HUES6 (cell line): ENCODE results near the gene CLIC6.

Experiments used
- H3K27ac ChIP-seq: 2 replicates; pipeline ENCODE4 v1.7.0; 2013; ENCODE audit warnings: low read depth, mild to moderate bottlenecking, low read length, inconsistent platforms
- H3K27me3 ChIP-seq: 2 replicates; pipeline ENCODE4 v1.6.1; 2013; ENCODE audit warnings: low read length; ENCODE audit not compliant: control insufficient read depth, insufficient read depth
- H3K36me3 ChIP-seq: 2 replicates; pipeline ENCODE4 v1.6.1; 2013; ENCODE audit warnings: low read length; ENCODE audit not compliant: control insufficient read depth, insufficient read depth
- H3K4me1 ChIP-seq: 2 replicates; pipeline ENCODE4 v1.6.1; 2013; ENCODE audit warnings: low read length; ENCODE audit not compliant: control insufficient read depth, insufficient read depth
- H3K4me3 ChIP-seq: 2 replicates; pipeline ENCODE4 v1.5.1; 2013; ENCODE audit warnings: low read depth, low read length
- H3K9ac ChIP-seq: one replicate; pipeline ENCODE4 v1.6.1; 2013; ENCODE audit warnings: mild to moderate bottlenecking, low read length
- H3K9me3 ChIP-seq: 2 replicates; pipeline ENCODE4 v1.6.1; 2013; ENCODE audit warnings: low read depth, low read length; ENCODE audit not compliant: control insufficient read depth, insufficient read depth

Gene CLIC6

DNA sequence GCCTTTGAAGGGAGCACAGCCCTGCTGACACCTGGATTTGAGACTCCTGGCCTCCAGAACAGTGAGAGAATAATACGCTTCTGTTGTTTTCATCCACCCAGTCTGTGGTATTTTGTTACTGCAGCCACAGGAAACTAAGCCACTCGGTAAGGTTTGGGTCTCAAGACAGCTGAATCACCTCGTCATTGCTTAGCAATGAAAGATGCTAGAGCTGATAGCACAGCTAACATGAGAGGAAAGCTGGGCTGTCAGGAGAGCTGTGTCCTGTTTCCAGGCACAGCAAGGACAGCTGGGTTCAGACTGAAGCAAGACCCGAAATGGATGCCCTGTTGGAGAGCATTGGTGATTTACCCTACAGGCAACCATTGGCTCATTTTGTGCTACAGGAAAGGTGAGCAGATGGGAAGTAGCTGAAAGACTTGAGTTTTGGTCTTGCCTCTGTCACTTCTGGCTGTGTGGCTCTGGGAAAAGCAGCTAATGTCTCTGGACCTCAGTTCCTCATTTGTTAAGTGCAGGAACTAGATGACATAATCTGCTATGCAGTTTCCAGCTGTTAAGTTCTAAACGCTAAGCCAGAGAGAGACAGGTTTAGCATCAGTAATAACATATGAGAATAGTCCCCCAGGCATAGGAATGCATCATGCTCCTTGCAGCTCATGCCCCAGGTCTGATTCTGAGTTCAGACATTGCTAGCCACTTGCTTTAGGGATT lies 58.0 kb downstream of the CLIC6 start:
- H3K4me1 ChIP-seq = 0 out of 2 replicates have a peak, but pooled peaks cover 3% of the 10 kb centered on the region
- no peak overlapping the region for H3K4me3 ChIP-seq
- no peaks in the 10 kb centered on the region for H3K9me3 ChIP-seq
- H3K36me3 ChIP-seq = no peaks in the 10 kb centered on the region
- no peak overlapping the region for H3K9ac ChIP-seq
- no peak overlapping the region for H3K27ac ChIP-seq
- H3K27me3 ChIP-seq = no peaks in the 10 kb centered on the region

DNA sequence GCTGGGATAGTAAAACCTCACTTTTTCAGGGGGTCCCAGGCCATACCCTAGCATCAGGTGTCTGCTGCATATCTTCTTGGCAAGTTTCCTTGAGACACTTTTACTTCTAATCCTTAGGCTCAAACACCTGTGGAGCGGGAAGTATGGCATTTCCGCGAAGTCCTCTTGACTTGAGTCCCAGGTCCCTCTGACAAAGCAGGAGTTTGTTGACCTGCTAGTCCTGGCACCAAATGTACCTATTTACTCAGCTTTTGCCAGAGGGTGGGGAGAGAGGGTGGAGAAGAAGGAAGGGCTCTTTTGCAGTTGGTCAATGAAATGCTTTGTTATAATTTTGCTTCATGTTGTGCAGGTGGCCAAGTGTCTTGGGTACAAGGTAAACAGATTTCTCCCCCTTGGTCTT lies 59.7 kb downstream of the CLIC6 start:
- H3K4me3 ChIP-seq = no peak overlapping the region
- no peaks in the 10 kb centered on the region for H3K36me3 ChIP-seq
- H3K9ac ChIP-seq = no peak overlapping the region
- H3K9me3 ChIP-seq = no peaks in the 10 kb centered on the region
- H3K4me1 ChIP-seq = 0 out of 2 replicates have a peak, but pooled peaks cover 3% of the 10 kb centered on the region
- no peaks in the 10 kb centered on the region for H3K27me3 ChIP-seq
- H3K27ac ChIP-seq = no peak overlapping the region

DNA sequence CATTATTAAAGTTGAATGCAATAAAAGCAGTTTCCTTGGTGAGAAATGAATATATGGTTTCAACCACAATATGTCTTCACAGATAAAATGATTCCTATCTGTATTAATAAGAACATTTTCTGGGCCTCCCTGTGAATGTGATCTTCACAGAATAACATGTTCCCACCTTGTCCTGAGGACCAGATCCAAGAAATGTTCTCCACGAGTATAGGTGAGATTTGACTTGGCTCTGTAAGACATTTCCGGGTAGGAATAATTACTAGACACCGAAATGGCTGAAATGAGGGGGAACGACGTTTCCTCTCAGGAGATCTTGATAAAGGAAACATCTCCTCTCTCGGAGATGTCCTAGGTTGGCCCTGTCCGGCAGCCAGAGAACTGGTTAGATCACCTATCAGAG lies 61.4 kb downstream of the CLIC6 start:
- Histone ChIP-seq H3K27me3 (no peaks in the 10 kb centered on the region), H3K9me3 (no peaks in the 10 kb centered on the region), H3K4me1 (0 out of 2 replicates have a peak, but pooled peaks cover 3% of the 10 kb centered on the region), H3K9ac (no peak overlapping the region), H3K4me3 (no peak overlapping the region), H3K27ac (no peak overlapping the region), H3K36me3 (no peaks in the 10 kb centered on the region)

DNA sequence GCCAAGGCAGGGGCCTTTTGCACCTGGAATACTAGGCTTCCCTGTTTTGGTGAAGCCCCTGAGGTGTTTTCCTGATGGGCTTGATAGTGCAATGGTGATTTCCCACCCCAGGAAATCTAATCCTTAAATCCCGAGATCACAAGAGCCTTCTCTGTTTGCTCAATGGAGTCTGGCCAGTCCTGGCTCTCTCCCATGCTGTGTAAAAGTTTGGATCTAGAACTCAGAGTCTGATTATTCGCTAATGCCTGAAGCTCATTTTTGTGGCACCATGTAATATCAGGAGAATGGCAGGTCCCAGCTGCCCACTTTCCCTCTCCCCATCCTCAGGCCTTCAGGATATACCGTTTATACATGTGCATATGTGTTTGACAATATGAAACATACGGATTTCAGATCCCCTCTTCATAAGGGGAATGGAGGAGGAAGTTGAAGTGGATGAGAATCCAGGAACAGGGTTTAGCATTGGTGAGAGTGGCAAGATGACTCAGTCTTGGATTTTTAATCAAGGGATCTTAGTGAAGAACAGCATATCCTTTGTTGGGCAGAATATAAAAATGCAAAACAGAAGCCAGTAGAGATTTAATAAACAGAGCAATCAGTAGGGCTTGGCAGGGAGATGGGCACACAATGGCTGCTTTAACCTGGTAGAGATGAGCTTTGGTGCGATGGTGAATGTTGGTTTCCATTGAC lies 62.1 kb downstream of the CLIC6 start:
- 0 out of 2 replicates have a peak, but pooled peaks cover 3% of the 10 kb centered on the region for H3K4me1 ChIP-seq
- H3K27ac ChIP-seq = no peak overlapping the region
- no peak overlapping the region for H3K9ac ChIP-seq
- no peaks in the 10 kb centered on the region for H3K36me3 ChIP-seq
- no peak overlapping the region for H3K4me3 ChIP-seq
- H3K27me3 ChIP-seq = no peaks in the 10 kb centered on the region
- H3K9me3 ChIP-seq = no peaks in the 10 kb centered on the region

DNA sequence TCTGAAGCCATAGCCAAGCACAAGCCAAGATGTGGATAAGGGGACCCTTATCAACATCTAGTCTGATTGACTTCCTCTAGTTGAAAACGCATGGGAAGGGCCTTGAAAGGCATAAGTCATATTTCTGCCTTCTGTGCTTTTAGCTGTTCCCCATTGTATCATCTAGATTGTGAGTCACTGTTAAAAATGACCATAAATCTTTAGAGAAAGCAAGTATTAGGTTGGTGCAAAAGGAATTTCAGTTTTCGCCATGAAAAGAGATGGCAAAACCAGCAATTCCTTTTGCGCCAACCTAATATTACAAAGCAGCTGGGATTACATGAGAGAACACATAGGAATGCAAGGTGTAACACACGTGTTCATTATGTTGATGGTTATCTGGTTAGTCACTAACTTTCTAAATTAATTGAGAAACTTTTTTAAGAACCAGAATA lies 63.6 kb downstream of the CLIC6 start:
- Histone ChIP-seq H3K4me3 (no peak overlapping the region), H3K36me3 (no peaks in the 10 kb centered on the region), H3K27me3 (no peaks in the 10 kb centered on the region), H3K9me3 (no peaks in the 10 kb centered on the region), H3K4me1 (0 out of 2 replicates have a peak, but pooled peaks cover 3% of the 10 kb centered on the region), H3K27ac (no peak overlapping the region), H3K9ac (no peak overlapping the region)

DNA sequence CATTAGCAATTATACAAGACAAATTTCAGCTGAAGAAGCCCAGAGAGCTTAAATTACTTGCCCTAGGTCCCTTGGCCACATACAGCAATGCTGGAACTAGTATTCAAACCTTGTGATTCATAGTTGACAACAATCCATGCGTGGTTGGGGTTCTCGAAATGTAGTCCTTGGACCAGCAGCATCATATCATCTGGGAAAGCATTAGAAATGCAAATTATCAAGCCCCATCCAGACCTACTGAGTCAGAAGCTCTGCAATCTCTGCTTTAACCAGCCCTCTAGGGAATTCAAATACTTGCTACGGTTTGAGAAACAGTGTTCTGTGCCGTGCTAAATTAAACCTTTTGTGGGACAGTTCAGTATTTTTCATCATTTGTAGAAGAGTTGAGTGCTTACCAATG lies 65.1 kb downstream of the CLIC6 start:
- Histone ChIP-seq H3K27ac (no peak overlapping the region), H3K4me1 (0 out of 2 replicates have a peak, but pooled peaks cover 1% of the 10 kb centered on the region), H3K9me3 (no peaks in the 10 kb centered on the region), H3K27me3 (no peaks in the 10 kb centered on the region), H3K9ac (no peak overlapping the region), H3K36me3 (no peaks in the 10 kb centered on the region), H3K4me3 (no peak overlapping the region)

DNA sequence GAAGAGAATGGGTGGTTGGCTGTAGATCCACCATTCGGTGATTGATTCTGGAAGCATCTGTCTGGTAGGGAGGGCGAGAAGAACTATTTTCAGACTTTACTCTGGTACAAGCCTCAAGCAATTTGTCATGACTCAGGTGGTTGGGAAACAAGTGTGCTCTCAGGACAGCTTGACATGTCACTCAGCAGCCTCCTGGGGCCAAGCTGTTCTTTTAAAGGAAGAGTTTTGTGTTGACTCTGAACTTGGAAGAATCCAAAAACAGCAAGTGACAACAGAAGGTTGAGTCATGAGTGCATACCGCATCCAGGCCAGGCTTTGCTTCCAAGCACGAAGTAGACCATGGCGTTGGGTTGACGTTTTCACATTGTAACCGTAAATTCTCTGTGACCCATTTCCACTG lies 65.9 kb downstream of the CLIC6 start:
- H3K27me3 ChIP-seq = no peaks in the 10 kb centered on the region
- no peaks in the 10 kb centered on the region for H3K36me3 ChIP-seq
- H3K9ac ChIP-seq = no peak overlapping the region
- no peaks in the 10 kb centered on the region for H3K4me1 ChIP-seq
- H3K9me3 ChIP-seq = no peaks in the 10 kb centered on the region
- H3K27ac ChIP-seq = no peak overlapping the region
- no peak overlapping the region for H3K4me3 ChIP-seq

DNA sequence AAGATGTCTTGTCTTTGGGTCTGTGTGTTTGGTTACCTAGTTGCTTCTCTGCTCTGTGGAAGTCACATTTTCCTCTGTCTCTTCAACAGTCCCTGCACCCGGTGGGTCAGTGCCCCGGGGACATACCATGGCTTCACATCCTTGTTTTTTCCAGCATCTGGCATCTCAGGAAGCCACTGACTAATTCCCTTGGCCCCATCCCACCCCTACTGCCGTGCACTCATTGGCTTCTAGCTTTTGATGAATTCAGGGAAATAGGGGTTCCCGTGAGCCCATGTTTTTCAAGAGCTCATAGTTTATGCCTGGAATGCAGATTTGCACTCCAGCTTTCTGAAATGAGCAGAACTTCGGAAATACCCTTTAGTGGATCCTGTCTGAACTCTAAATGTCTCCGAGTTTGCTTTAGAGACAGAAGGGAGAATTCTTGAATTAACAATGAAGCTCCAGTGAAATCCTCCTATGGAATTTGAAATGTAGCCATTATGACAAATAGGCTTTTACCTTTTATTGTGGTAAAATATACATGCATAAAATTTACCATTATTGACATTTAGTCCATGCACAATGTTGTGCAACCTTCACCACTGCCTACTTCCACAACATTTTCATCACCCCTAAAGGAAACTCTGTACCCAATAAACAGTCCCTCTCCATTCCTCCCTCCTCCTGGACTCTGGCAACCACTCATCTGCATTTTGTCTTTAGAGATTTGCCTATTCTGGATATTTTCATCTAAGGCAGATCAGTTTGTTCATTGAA lies 67.5 kb downstream of the CLIC6 start:
- Histone ChIP-seq H3K36me3 (no peaks in the 10 kb centered on the region), H3K9ac (no peak overlapping the region), H3K27me3 (no peaks in the 10 kb centered on the region; the same call in 1 of the 2 replicates), H3K4me3 (no peak overlapping the region), H3K9me3 (no peaks in the 10 kb centered on the region), H3K4me1 (no peaks in the 10 kb centered on the region), H3K27ac (no peak overlapping the region)

DNA sequence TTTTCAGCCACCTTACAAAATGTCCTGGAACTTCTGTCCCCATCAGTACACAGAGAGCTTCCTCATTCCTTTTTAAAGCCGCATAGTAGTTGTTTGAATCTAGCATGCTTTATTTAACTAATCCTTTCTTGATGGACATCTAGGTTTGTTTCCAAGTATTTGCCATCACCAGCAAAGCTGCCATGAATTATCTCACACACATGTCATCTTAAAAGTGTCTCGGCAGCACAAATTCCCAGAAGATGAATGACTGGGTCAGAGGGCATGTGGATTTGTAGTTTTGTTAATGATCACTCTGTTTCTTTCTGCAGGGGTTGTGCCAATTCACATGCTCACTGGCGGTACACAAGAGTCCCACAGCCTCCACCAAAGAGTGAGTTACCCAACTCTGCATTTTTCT lies 68.3 kb downstream of the CLIC6 start:
- H3K27ac ChIP-seq = no peak overlapping the region

DNA sequence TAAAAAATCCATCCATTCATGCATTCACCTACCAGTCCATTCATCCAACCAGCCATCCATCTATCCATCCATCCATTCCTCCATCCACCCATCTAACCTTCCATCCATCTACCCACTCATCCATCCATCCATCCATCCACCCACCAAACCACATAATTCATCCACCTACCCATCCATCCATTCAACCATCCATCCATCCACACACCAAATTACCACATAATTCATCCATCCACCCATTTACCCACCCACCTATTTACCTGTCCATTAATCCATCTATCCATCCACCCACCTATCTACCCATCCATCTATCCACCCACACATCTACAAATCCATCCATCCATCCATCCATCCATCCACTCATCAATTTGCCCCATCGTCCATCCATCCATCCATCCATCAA lies 71.4 kb downstream of the CLIC6 start:
- H3K27me3 ChIP-seq = peaks cover 11% of the 10 kb centered on the region; the same call in 1 of the 2 replicates
- no peaks in the 10 kb centered on the region for H3K9me3 ChIP-seq
- H3K36me3 ChIP-seq = no peaks in the 10 kb centered on the region
- H3K27ac ChIP-seq = no peak overlapping the region
- H3K4me1 ChIP-seq = no peaks in the 10 kb centered on the region
- no peak overlapping the region for H3K4me3 ChIP-seq
- H3K9ac ChIP-seq = no peak overlapping the region

More for the DNA sequence above, 68.3 kb downstream of the CLIC6 start:
- Histone ChIP-seq H3K27me3 (no peaks in the 10 kb centered on the region; the same call in 1 of the 2 replicates), H3K36me3 (no peaks in the 10 kb centered on the region), H3K9me3 (no peaks in the 10 kb centered on the region), H3K4me1 (no peaks in the 10 kb centered on the region), H3K4me3 (no peak overlapping the region), H3K9ac (no peak overlapping the region)

DNA sequence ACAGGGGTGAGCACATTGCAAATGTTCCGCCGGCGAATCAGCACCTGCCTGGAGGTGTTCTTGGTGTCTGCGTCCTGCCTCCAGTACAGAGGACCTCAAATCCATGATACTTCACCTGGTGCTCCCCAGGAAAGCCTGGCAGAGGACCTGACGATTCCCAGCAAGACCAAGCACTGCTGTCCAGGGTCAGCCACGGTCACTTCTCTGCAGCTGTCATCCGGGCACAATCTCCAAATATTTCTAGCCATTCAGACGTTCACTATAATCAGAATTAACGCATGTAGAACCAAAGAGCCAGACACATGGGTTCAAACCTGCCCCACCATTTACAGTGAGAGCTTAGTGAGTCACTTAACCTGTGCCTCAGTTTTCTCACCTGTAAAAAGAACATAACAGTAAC lies 74.5 kb downstream of the CLIC6 start:
- Histone ChIP-seq H3K36me3 (no peaks in the 10 kb centered on the region), H3K4me3 (no peak overlapping the region), H3K9ac (no peak overlapping the region), H3K4me1 (peaks cover 5% of the 10 kb centered on the region), H3K27me3 (peaks cover 11% of the 10 kb centered on the region; the same call in 1 of the 2 replicates), H3K27ac (no peak overlapping the region), H3K9me3 (no peaks in the 10 kb centered on the region)
